GM18499 (cell line): ENCODE results near the gene IRX6.

Experiments used
- ATAC-seq: cut with Tn5 transposase; IDR thresholded peaks from one replicate; pipeline ENCODE4 v1.9.1; 2021; ENCODE audit warnings: moderate number of reproducible peaks; ENCODE audit not compliant: insufficient read depth, unreplicated experiment

The IRX6 gene

GRCh38 chr16:55359946-55360345 lies 35.9 kb downstream of the IRX6 start:
- ATAC-seq: no peak

GRCh38 chr16:55364811-55365210 lies 40.8 kb downstream of the IRX6 start:
- ATAC-seq: no peak

GRCh38 chr16:55367301-55367811 lies 43.4 kb downstream of the IRX6 start:
- ATAC-seq: no peak

GRCh38 chr16:55367866-55368603 lies 44.0 kb downstream of the IRX6 start:
- ATAC-seq: no peak

- ATAC-seq: no peak
Measured at GRCh38 chr16:55369151-55369550, 45.1 kb downstream of the IRX6 start.

- ATAC-seq: no peak
Measured at GRCh38 chr16:55370762-55371482, 46.9 kb downstream of the IRX6 start.

GRCh38 chr16:55372792-55373488 lies 48.9 kb downstream of the IRX6 start:
- no peak for ATAC-seq

- ATAC-seq: no peak
Measured at GRCh38 chr16:55373489-55373832, 49.5 kb downstream of the IRX6 start.

GRCh38 chr16:55376045-55376444 lies 52.0 kb downstream of the IRX6 start:
- ATAC-seq: no peak

GRCh38 chr16:55376567-55377167 lies 52.7 kb downstream of the IRX6 start:
- no peak for ATAC-seq

GRCh38 chr16:55377840-55378239 lies 53.8 kb downstream of the IRX6 start:
- no peak for ATAC-seq

GRCh38 chr16:55378616-55379015 lies 54.6 kb downstream of the IRX6 start:
- ATAC-seq: no peak

- ATAC-seq: no peak
Measured at GRCh38 chr16:55379371-55379770, 55.4 kb downstream of the IRX6 start.

GRCh38 chr16:55379876-55380390 lies 55.9 kb downstream of the IRX6 start:
- no peak for ATAC-seq
